ENCODE measurements around the gene BCL10.

BCL10 gene

GRCh38 chr1:85276978-85277639 is 677 bp upstream of the BCL10 start:
- Histone ChIP-seq H3K4me1 (ENCODE audit: control insufficient read depth, insufficient read depth, low read length) (peaks cover 18% of the 10 kb centered on the region), H3K4me3 (ENCODE audit: low read length) (peak overlapping the region; percentile 31), H3K27me3 (ENCODE audit: control insufficient read depth, insufficient read depth, low read length) (no peaks in the 10 kb centered on the region), H3K36me3 (ENCODE audit: control insufficient read depth, insufficient read depth, low read length) (no peaks in the 10 kb centered on the region), H3K9ac (ENCODE audit: low read length) (peak overlapping the region; percentile 64), H3K9me3 (ENCODE audit: control insufficient read depth, low read length) (no peaks in the 10 kb centered on the region)

GRCh38 chr1:85275701-85276214 is 674 bp downstream of the BCL10 start:
- Histone ChIP-seq H3K36me3 (ENCODE audit: control insufficient read depth, insufficient read depth, low read length) (no peaks in the 10 kb centered on the region), H3K4me3 (ENCODE audit: low read length) (peak overlapping the region; percentile 98), H3K27me3 (ENCODE audit: control insufficient read depth, insufficient read depth, low read length) (no peaks in the 10 kb centered on the region), H3K9me3 (ENCODE audit: control insufficient read depth, low read length) (no peaks in the 10 kb centered on the region), H3K4me1 (ENCODE audit: control insufficient read depth, insufficient read depth, low read length) (peaks cover 18% of the 10 kb centered on the region), H3K9ac (ENCODE audit: low read length) (peak overlapping the region; percentile 99)

- peaks cover 18% of the 10 kb centered on the region for H3K4me1 ChIP-seq (ENCODE audit: control insufficient read depth, insufficient read depth, low read length)
- H3K36me3 ChIP-seq (ENCODE audit: control insufficient read depth, insufficient read depth, low read length), result no peaks in the 10 kb centered on the region
- H3K27me3 ChIP-seq (ENCODE audit: control insufficient read depth, insufficient read depth, low read length), result no peaks in the 10 kb centered on the region
- H3K9ac ChIP-seq (ENCODE audit: low read length), result peak overlapping the region; percentile 99
- peak overlapping the region; percentile 98 for H3K4me3 ChIP-seq (ENCODE audit: low read length)
- H3K9me3 ChIP-seq (ENCODE audit: control insufficient read depth, low read length), result no peaks in the 10 kb centered on the region
Measured at GRCh38 chr1:85274969-85275453, 1.4 kb downstream of the BCL10 start.

- Histone ChIP-seq H3K9me3 (ENCODE audit: control insufficient read depth, low read length) (no peaks in the 10 kb centered on the region), H3K27me3 (ENCODE audit: control insufficient read depth, insufficient read depth, low read length) (no peaks in the 10 kb centered on the region), H3K9ac (ENCODE audit: low read length) (no peak overlapping the region), H3K36me3 (ENCODE audit: control insufficient read depth, insufficient read depth, low read length) (peaks cover 7% of the 10 kb centered on the region), H3K4me1 (ENCODE audit: control insufficient read depth, insufficient read depth, low read length) (peaks cover 5% of the 10 kb centered on the region), H3K4me3 (ENCODE audit: low read length) (no peak overlapping the region)
Measured at GRCh38 chr1:85273397-85273796, 3.0 kb downstream of the BCL10 start.

GRCh38 chr1:85268801-85269585 is 7.4 kb downstream of the BCL10 start:
- Histone ChIP-seq H3K9ac (ENCODE audit: low read length) (no peak overlapping the region), H3K4me1 (ENCODE audit: control insufficient read depth, insufficient read depth, low read length) (peaks cover 5% of the 10 kb centered on the region), H3K36me3 (ENCODE audit: control insufficient read depth, insufficient read depth, low read length) (peaks cover 7% of the 10 kb centered on the region), H3K27me3 (ENCODE audit: control insufficient read depth, insufficient read depth, low read length) (no peaks in the 10 kb centered on the region), H3K4me3 (ENCODE audit: low read length) (no peak overlapping the region), H3K9me3 (ENCODE audit: control insufficient read depth, low read length) (no peaks in the 10 kb centered on the region)

- peaks cover 7% of the 10 kb centered on the region for H3K36me3 ChIP-seq (ENCODE audit: control insufficient read depth, insufficient read depth, low read length)
- no peak overlapping the region for H3K9ac ChIP-seq (ENCODE audit: low read length)
- no peak overlapping the region for H3K4me3 ChIP-seq (ENCODE audit: low read length)
- H3K27me3 ChIP-seq (ENCODE audit: control insufficient read depth, insufficient read depth, low read length), result no peaks in the 10 kb centered on the region
- H3K4me1 ChIP-seq (ENCODE audit: control insufficient read depth, insufficient read depth, low read length), result peaks cover 12% of the 10 kb centered on the region
- H3K9me3 ChIP-seq (ENCODE audit: control insufficient read depth, low read length), result no peaks in the 10 kb centered on the region
Measured at GRCh38 chr1:85267313-85267712, 9.1 kb downstream of the BCL10 start.

GRCh38 chr1:85264150-85264549 is 12.3 kb downstream of the BCL10 start:
- H3K4me3 ChIP-seq (ENCODE audit: low read length), result no peak overlapping the region
- no peak overlapping the region for H3K9ac ChIP-seq (ENCODE audit: low read length)
- peaks cover 17% of the 10 kb centered on the region for H3K4me1 ChIP-seq (ENCODE audit: control insufficient read depth, insufficient read depth, low read length)
- no peaks in the 10 kb centered on the region for H3K27me3 ChIP-seq (ENCODE audit: control insufficient read depth, insufficient read depth, low read length)
- H3K36me3 ChIP-seq (ENCODE audit: control insufficient read depth, insufficient read depth, low read length), result peaks cover 1% of the 10 kb centered on the region
- no peaks in the 10 kb centered on the region for H3K9me3 ChIP-seq (ENCODE audit: control insufficient read depth, low read length)

- Histone ChIP-seq H3K9me3 (ENCODE audit: control insufficient read depth, low read length) (no peaks in the 10 kb centered on the region), H3K4me1 (ENCODE audit: control insufficient read depth, insufficient read depth, low read length) (peaks cover 22% of the 10 kb centered on the region), H3K9ac (ENCODE audit: low read length) (no peak overlapping the region), H3K36me3 (ENCODE audit: control insufficient read depth, insufficient read depth, low read length) (no peaks in the 10 kb centered on the region), H3K4me3 (ENCODE audit: low read length) (no peak overlapping the region), H3K27me3 (ENCODE audit: control insufficient read depth, insufficient read depth, low read length) (no peaks in the 10 kb centered on the region)
Measured at GRCh38 chr1:85262985-85263384, 13.4 kb downstream of the BCL10 start.

GRCh38 chr1:85259912-85260274 is 16.5 kb downstream of the BCL10 start:
- H3K9ac ChIP-seq (ENCODE audit: low read length), result peak overlapping the region; percentile 92
- H3K4me3 ChIP-seq (ENCODE audit: low read length), result peak overlapping the region; percentile 61
- no peaks in the 10 kb centered on the region for H3K27me3 ChIP-seq (ENCODE audit: control insufficient read depth, insufficient read depth, low read length)
- H3K4me1 ChIP-seq (ENCODE audit: control insufficient read depth, insufficient read depth, low read length), result peaks cover 22% of the 10 kb centered on the region
- no peaks in the 10 kb centered on the region for H3K36me3 ChIP-seq (ENCODE audit: control insufficient read depth, insufficient read depth, low read length)
- no peaks in the 10 kb centered on the region for H3K9me3 ChIP-seq (ENCODE audit: control insufficient read depth, low read length)

GRCh38 chr1:85259118-85259911 is 17.1 kb downstream of the BCL10 start, which contains the start of gene C1orf52:
Gene C1orf52 (minus strand): TSS chr1:85259662. CDS start chr1:85259633, 29 bp downstream.
- Histone ChIP-seq H3K36me3 (ENCODE audit: control insufficient read depth, insufficient read depth, low read length) (no peaks in the 10 kb centered on the region), H3K9me3 (ENCODE audit: control insufficient read depth, low read length) (no peaks in the 10 kb centered on the region), H3K27me3 (ENCODE audit: control insufficient read depth, insufficient read depth, low read length) (no peaks in the 10 kb centered on the region), H3K4me3 (ENCODE audit: low read length) (peak within 1 kb of the TSS; percentile 61), H3K4me1 (ENCODE audit: control insufficient read depth, insufficient read depth, low read length) (peaks cover 20% of the 10 kb centered on the region), H3K9ac (ENCODE audit: low read length) (peak within 1 kb of the TSS; percentile 92)

- Histone ChIP-seq H3K9ac (ENCODE audit: low read length) (peak overlapping the region; percentile 92), H3K27me3 (ENCODE audit: control insufficient read depth, insufficient read depth, low read length) (no peaks in the 10 kb centered on the region), H3K4me1 (ENCODE audit: control insufficient read depth, insufficient read depth, low read length) (peaks cover 17% of the 10 kb centered on the region), H3K36me3 (ENCODE audit: control insufficient read depth, insufficient read depth, low read length) (no peaks in the 10 kb centered on the region), H3K4me3 (ENCODE audit: low read length) (peak overlapping the region; percentile 61), H3K9me3 (ENCODE audit: control insufficient read depth, low read length) (no peaks in the 10 kb centered on the region)
Measured at GRCh38 chr1:85258536-85259117, 17.8 kb downstream of the BCL10 start.
